A673 (cell line): Measurements from ENCODE around the gene SLC12A7. TPM values are rescaled to one million over a fixed set of nuclear protein-coding genes. Genes with fewer than 3 reads are reported as not detected.

ENCODE experiments used
- BruUV-seq: library from RNA; stranded (reverse); fragments of 400-500 nt; replicated peaks from 2 replicates; lab custom pipeline; 2021; lab: Mats Ljungman, UMichigan
- CTCF ChIA-PET: fragments of 300-600 bp; sonication (Branson Sonifier 250); formaldehyde crosslinking; loops from one replicate; lab custom pipeline; 2022; ENCODE audit warnings: antibody characterized with exemption; lab: Charles Lee
- POLR2A ChIA-PET: fragments of 300-600 bp; sonication (Branson Sonifier 250); formaldehyde crosslinking; loops from one replicate; lab custom pipeline; 2022; ENCODE audit warnings: antibody characterized with exemption; ENCODE audit not compliant: low non-redundant PET; lab: Charles Lee
- DNase-seq: peaks from one replicate; pipeline ENCODE4 v3.0.0-alpha.2; 2015; ENCODE audit warnings: low spot score
- H3K27ac ChIP-seq: fragments of 200-600 bp; sonication (generic); 2 replicates; pipeline ENCODE4 v1.5.1; 2016; ENCODE audit warnings: mixed run types, low read depth, mild to moderate bottlenecking, mixed read lengths, antibody characterized with exemption, low read length; ENCODE audit not compliant: poor library complexity, severe bottlenecking
- H3K27me3 ChIP-seq: fragments of 200-600 bp; sonication (generic); replicated peaks from 2 replicates; pipeline ENCODE4 v1.6.1; 2017; ENCODE audit warnings: mixed run types, low read depth, mild to moderate bottlenecking, mixed read lengths, antibody characterized with exemption, low read length; ENCODE audit not compliant: insufficient read depth, poor library complexity
- H3K36me3 ChIP-seq: fragments of 200-600 bp; sonication (generic); 2 replicates; pipeline ENCODE4 v1.6.1; 2016; ENCODE audit warnings: mixed run types, mild to moderate bottlenecking, mixed read lengths, antibody characterized with exemption, low read length; ENCODE audit not compliant: insufficient read depth, poor library complexity, severe bottlenecking
- H3K4me1 ChIP-seq: fragments of 200-600 bp; sonication (generic); 2 replicates; pipeline ENCODE4 v1.6.1; 2017; ENCODE audit warnings: mixed run types, mild to moderate bottlenecking, mixed read lengths, antibody characterized with exemption, low read length; ENCODE audit not compliant: insufficient read depth, poor library complexity, severe bottlenecking
- H3K4me3 ChIP-seq: fragments of 200-600 bp; sonication (generic); 2 replicates; pipeline ENCODE4 v1.5.1; 2016; ENCODE audit warnings: low read depth, mixed run types, mild to moderate bottlenecking, mixed read lengths, low read length; ENCODE audit not compliant: poor library complexity, severe bottlenecking
- H3K9me3 ChIP-seq: fragments of 200-600 bp; sonication (generic); 2 replicates; pipeline ENCODE4 v1.6.1; 2016; ENCODE audit warnings: mixed run types, low read depth, mild to moderate bottlenecking, mixed read lengths, antibody characterized with exemption, low read length; ENCODE audit not compliant: poor library complexity, severe bottlenecking
- CTCF ChIP-seq: fragments of 300-800, 200-600 bp; sonication (generic); conservative IDR thresholded peaks from 2 replicates; pipeline ENCODE4 v1.5.1; 2017; ENCODE audit warnings: low read depth, mild to moderate bottlenecking, antibody characterized with exemption, low read length, moderate library complexity, mixed read lengths
- EZH2 ChIP-seq: fragments of 200-600 bp; sonication (generic); IDR thresholded peaks from 2 replicates; pipeline ENCODE4 v1.6.1; 2017; ENCODE audit warnings: borderline replicate concordance, low read depth, mild to moderate bottlenecking, mixed read lengths, antibody characterized with exemption, low read length; ENCODE audit not compliant: poor library complexity, severe bottlenecking
- intact Hi-C: fragments of 100-400 bp; cut with micrococcal nuclease; formaldehyde crosslinking; loops from one replicate; pipeline ENCODE4 v1.10.0; 2022; ENCODE audit not compliant: unreplicated experiment
- total RNA-seq: library from RNA; stranded (reverse); gene quantifications from 2 replicates; pipeline ENCODE4 v1.2.3, GENCODE V29; 2021

The SLC12A7 gene
- total RNA-seq, 1 experiment from 2014 or later, result 45.2 TPM

GRCh38 chr5:1021136-1021968, 90.5 kb downstream of the SLC12A7 start:
- intact Hi-C loops, result no loop called here
- DNase-seq, result peak; percentile 63
- Histone ChIP-seq H3K4me1 (peaks cover 23% of the 10 kb centered on the region), H3K27me3 (no peaks in the 10 kb centered on the region), H3K4me3 (no peak overlapping the region), H3K27ac (no peak overlapping the region), H3K36me3 (peaks cover 2% of the 10 kb centered on the region), H3K9me3 (no peaks in the 10 kb centered on the region)
- POLR2A ChIA-PET, result no interaction called here
- CTCF ChIA-PET, result no interaction called here
- TF ChIP-seq EZH2, result no peak
- no peak for TF ChIP-seq CTCF
- BruUV-seq, result no TSS peak

GRCh38 chr5:1020452-1020961, 91.4 kb downstream of the SLC12A7 start:
- no peak overlapping the region for H3K4me3 ChIP-seq
- no peaks in the 10 kb centered on the region for H3K9me3 ChIP-seq
- TF ChIP-seq EZH2, result no peak
- TF ChIP-seq CTCF, result no peak
- H3K36me3 ChIP-seq, result peaks cover 2% of the 10 kb centered on the region
- BruUV-seq, result no TSS peak
- ChIA-PET POLR2A (no interaction called here), CTCF (no interaction called here)
- no peaks in the 10 kb centered on the region for H3K27me3 ChIP-seq
- DNase-seq, result no peak
- H3K4me1 ChIP-seq, result peaks cover 23% of the 10 kb centered on the region
- H3K27ac ChIP-seq, result peak overlapping the region; percentile 71
- intact Hi-C loops, result no loop called here

GRCh38 chr5:1019001-1019905, 92.6 kb downstream of the SLC12A7 start:
- TF ChIP-seq CTCF (no peak), EZH2 (no peak)
- Histone ChIP-seq H3K27me3 (no peaks in the 10 kb centered on the region), H3K27ac (peak overlapping the region; percentile 71), H3K4me3 (no peak overlapping the region), H3K36me3 (peaks cover 2% of the 10 kb centered on the region), H3K9me3 (no peaks in the 10 kb centered on the region), H3K4me1 (peaks cover 23% of the 10 kb centered on the region)
- ChIA-PET POLR2A (interaction anchor here (0.7 kb wide), 1 partner anchor 78 kb away, joined by 10 read pairs; no protein-coding TSS in a partner anchor), CTCF (interaction anchor here (0.6 kb wide), 1 partner anchor 625 kb away, joined by 3 read pairs; no protein-coding TSS in a partner anchor)
- BruUV-seq, result no TSS peak
- intact Hi-C loops, result no loop called here
- no peak for DNase-seq
